CD4-positive, alpha-beta memory T cell (primary cell): ENCODE data around the gene GPR108. TPM values are rescaled to one million over a fixed set of nuclear protein-coding genes. Genes with fewer than 3 reads are reported as not detected.
"Not testable (repeated sequence)": the region's sequence is repeated elsewhere in the genome, so short reads cannot be mapped to it uniquely, and the experiment has no call there.

Experiments
- CTCF ChIA-PET: fragments of 350-600 bp; sonication (Branson Sonifier 250); formaldehyde crosslinking; loops from one replicate; lab custom pipeline; 2021; ENCODE audit warnings: inconsistent platforms; ENCODE audit not compliant: partially characterized antibody; lab: Charles Lee
- POLR2A ChIA-PET: fragments of 350-600 bp; sonication (Branson Sonifier 250); formaldehyde crosslinking; loops from one replicate; lab custom pipeline; 2021; ENCODE audit not compliant: partially characterized antibody; lab: Charles Lee
- DNase-seq, 5 donors: peaks; one replicate each; pipeline versions ENCODE4 v3.0.0 to v3.0.0-alpha.2; 2020 to 2022; ENCODE audit warnings: mixed read lengths in 1 of 5
- H3K27ac ChIP-seq: one replicate; pipeline ENCODE4 v1.7.0; 2013; ENCODE audit warnings: low read depth, low read length
- H3K27me3 ChIP-seq: 2 replicates; pipeline ENCODE4 v1.7.0; 2013; ENCODE audit warnings: mild to moderate bottlenecking, low read length, moderate library complexity; ENCODE audit not compliant: insufficient read depth
- H3K36me3 ChIP-seq: 2 replicates; pipeline ENCODE4 v1.7.0; 2013; ENCODE audit warnings: mild to moderate bottlenecking, low read length, moderate library complexity; ENCODE audit not compliant: insufficient read depth
- H3K4me1 ChIP-seq: 2 replicates; pipeline ENCODE4 v1.7.0; 2013; ENCODE audit warnings: mild to moderate bottlenecking, low read length, moderate library complexity; ENCODE audit not compliant: insufficient read depth
- H3K4me3 ChIP-seq, 2 donors: one replicate each; pipeline ENCODE4 v1.7.0; 2013; ENCODE audit warnings: low read length in 2 of 2, mild to moderate bottlenecking in 1 of 2
- H3K9me3 ChIP-seq, 2 donors: one replicate each; pipeline ENCODE4 v1.7.0; 2013; ENCODE audit warnings: low read length in 2 of 2, control low read depth in 1 of 2; ENCODE audit not compliant: control insufficient read depth in 1 of 2
- H3K27ac Mint-ChIP-seq, 7 donors: one replicate each; pipeline ENCODE4 v1.8.0; 2020 to 2021; ENCODE audit warnings: mixed read lengths in 7 of 7, mild to moderate bottlenecking in 6 of 7, inconsistent platforms in 3 of 7, moderate library complexity in 3 of 7
- H3K27me3 Mint-ChIP-seq, 2 donors: one replicate each; pipeline ENCODE4 v1.8.0; 2020 to 2021; ENCODE audit warnings: mixed read lengths in 2 of 2
- H3K36me3 Mint-ChIP-seq, 2 donors: one replicate each; pipeline ENCODE4 v1.8.0; 2020 to 2021; ENCODE audit warnings: mixed read lengths in 2 of 2, inconsistent platforms in 1 of 2, mild to moderate bottlenecking in 1 of 2
- H3K4me1 Mint-ChIP-seq, 4 donors: one replicate each; pipeline ENCODE4 v1.8.0; 2020 to 2021; ENCODE audit warnings: mixed read lengths in 4 of 4, mild to moderate bottlenecking in 1 of 4
- H3K4me3 Mint-ChIP-seq, 8 donors: one replicate each; pipeline ENCODE4 v1.8.0; 2020 to 2021; ENCODE audit warnings: mixed read lengths in 8 of 8, mild to moderate bottlenecking in 7 of 8, moderate library complexity in 6 of 8, inconsistent platforms in 3 of 8
- H3K9me3 Mint-ChIP-seq, 8 donors: one replicate each; pipeline ENCODE4 v1.8.0; 2020 to 2021; ENCODE audit warnings: mixed read lengths in 8 of 8, mild to moderate bottlenecking in 5 of 8, inconsistent platforms in 3 of 8, moderate library complexity in 1 of 8
- intact Hi-C: fragments of 100-400 bp; cut with micrococcal nuclease; formaldehyde crosslinking; loops from one replicate; pipeline ENCODE4 v1.15.1; 2023
- polyA plus RNA-seq, 2 donors: library from polyadenylated mRNA; unstranded; fragments of 300-500 nt; fragmentation: Illumina TruSeq; gene quantifications; one replicate each; pipeline ENCODE4 v1.2.3, GENCODE V29; 2021
- total RNA-seq, 2 experiments: library from RNA; stranded (reverse); gene quantifications; one replicate each; pipeline ENCODE4 v1.2.3, GENCODE V29; 2021

GPR108 gene
- total RNA-seq (10 to 100 TPM; 75.6 to 85.3 TPM), polyA plus RNA-seq (100 to 1,000 TPM in 1 of 2 donors, 10 to 100 TPM in 1; 99.2 to 183 TPM)

- H3K36me3 ChIP-seq: peaks cover 10% of the 10 kb centered on the region
- Mint-ChIP-seq H3K4me1 (peaks cover 17 to 52% (median 35%) of the 10 kb centered on the region in 4 donors), H3K36me3 (peaks cover 14 to 28% of the 10 kb centered on the region in 2 donors), H3K4me3 (peak within 1 kb of the TSS; percentile 95 to 99 (median 97)), H3K27me3 (no peaks in the 10 kb centered on the region), H3K9me3 (no peaks in the 10 kb centered on the region), H3K27ac (peak within 1 kb of the TSS; percentile 93 to 99 (median 98))
- peak within 1 kb of the TSS; percentile 58 to 80 for H3K4me3 ChIP-seq
- intact Hi-C loops: loop anchor here (1.0 to 5.0 kb wide), 4 partner anchors 16 to 205 kb away; partner anchors contain the start of genes TNFSF9 and VAV1
- peaks cover 50% of the 10 kb centered on the region for H3K4me1 ChIP-seq
- no peaks in the 10 kb centered on the region for H3K9me3 ChIP-seq
- H3K27ac ChIP-seq: peak within 1 kb of the TSS; percentile 94
- ChIA-PET CTCF (interaction anchor here (0.6 to 6.8 kb wide), 21 partner anchors 26 to 519 kb away, joined by 3 to 184 read pairs (median 4); partner anchors contain the start of genes SH2D3A and VAV1), POLR2A (interaction anchor here (0.6 to 6.4 kb wide), 22 partner anchors 11 to 365 kb away, joined by 3 to 130 read pairs (median 6); partner anchors contain the start of genes ALKBH7, DENND1C, KHSRP and SH2D3A)
- DNase-seq: peak; percentile 98 to 100 (median 99)
- H3K27me3 ChIP-seq: no peaks in the 10 kb centered on the region
Measured at GRCh38 chr19:6737284-6737872, at the start of gene GPR108. Gene GPR108 (minus strand): TSS chr19:6737580. CDS start chr19:6737576, 4 bp downstream.

DNA sequence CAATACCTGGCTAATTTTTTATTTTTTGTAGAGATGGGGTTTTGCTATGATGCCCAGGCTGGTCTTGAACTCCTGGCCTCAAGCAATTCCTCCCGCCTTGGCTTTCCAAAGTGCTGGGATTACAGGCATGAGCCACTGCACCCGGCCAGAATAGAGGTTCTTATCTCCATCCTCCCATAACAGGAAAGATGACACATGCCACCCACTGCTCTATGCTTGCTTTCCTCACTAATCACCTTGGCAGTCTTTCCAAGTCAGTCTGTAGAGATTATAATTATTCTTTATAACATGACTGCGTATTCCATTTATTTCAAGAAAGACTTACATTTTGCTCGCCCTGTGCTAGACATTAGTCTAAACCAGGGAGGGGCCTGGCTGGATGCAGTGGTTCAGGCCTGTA is 41.8 kb upstream of the GPR108 start:
- Histone ChIP-seq H3K36me3 (peaks cover 7% of the 10 kb centered on the region), H3K4me3 (no peak overlapping the region), H3K9me3 (no peaks in the 10 kb centered on the region), H3K27me3 (no peaks in the 10 kb centered on the region), H3K4me1 (peaks cover 67% of the 10 kb centered on the region), H3K27ac (no peak overlapping the region)
- Mint-ChIP-seq H3K27me3 (no peaks in the 10 kb centered on the region), H3K4me3 (no peak overlapping the region), H3K4me1 (peaks cover 40 to 69% (median 53%) of the 10 kb centered on the region in 4 donors), H3K36me3 (peaks cover 35 to 47% of the 10 kb centered on the region in 2 donors), H3K9me3 (no peaks in the 10 kb centered on the region), H3K27ac (peak overlapping the region in 3 of 7 donors; percentile 17 to 95 (median 31))
- DNase-seq: no peak
- ChIA-PET POLR2A (interaction anchor here (2.1 to 2.4 kb wide), 2 partner anchors 12 to 22 kb away, joined by 6 to 16 read pairs; partner anchors contain the start of gene SH2D3A), CTCF (interaction anchor here (3.7 kb wide), 1 partner anchor 10 kb away, joined by 14 read pairs; no protein-coding TSS in a partner anchor)
- intact Hi-C loops: no loop called here

DNA sequence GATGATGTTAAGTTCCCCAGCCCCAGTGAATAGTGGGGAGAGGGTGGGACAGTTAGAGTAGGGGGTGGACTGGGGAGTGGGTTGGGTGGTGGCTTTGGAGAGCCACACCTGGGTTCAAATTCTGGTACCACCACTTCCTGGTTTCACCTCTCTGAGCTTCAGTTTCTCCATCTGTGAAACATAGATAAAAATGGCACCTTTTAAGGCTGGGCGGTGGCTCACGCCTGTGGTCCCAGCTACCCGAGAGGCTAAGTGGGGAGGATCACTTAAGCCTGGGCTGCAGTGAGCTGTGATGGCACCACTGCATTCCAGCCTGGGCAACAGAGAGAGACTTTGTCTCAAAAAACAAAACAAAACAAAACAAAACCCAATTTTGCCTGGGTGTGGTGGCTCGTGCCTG is 41.0 kb upstream of the GPR108 start:
- intact Hi-C loops: no loop called here
- no peaks in the 10 kb centered on the region for H3K27me3 ChIP-seq
- H3K4me3 ChIP-seq: no peak overlapping the region
- CTCF ChIA-PET: interaction anchor here (0.9 to 3.7 kb wide), 3 partner anchors 9 to 85 kb away, joined by 3 to 14 read pairs (median 3); no protein-coding TSS in a partner anchor
- DNase-seq: no peak
- no peaks in the 10 kb centered on the region for H3K27me3 Mint-ChIP-seq
- POLR2A ChIA-PET: interaction anchor here (0.6 to 2.4 kb wide), 5 partner anchors 11 to 37 kb away, joined by 3 to 16 read pairs (median 3); partner anchors contain the start of gene SH2D3A
- peak overlapping the region; percentile 19 to 95 (median 77) for H3K27ac Mint-ChIP-seq
- peak overlapping the region in 5 of 8 donors; percentile 13 to 62 (median 36) for H3K4me3 Mint-ChIP-seq
- H3K27ac ChIP-seq: no peak overlapping the region
- H3K4me1 Mint-ChIP-seq: peaks cover 39 to 66% (median 54%) of the 10 kb centered on the region in 4 donors
- peaks cover 7% of the 10 kb centered on the region for H3K36me3 ChIP-seq
- H3K9me3 ChIP-seq: no peaks in the 10 kb centered on the region
- peaks cover 65% of the 10 kb centered on the region for H3K4me1 ChIP-seq
- H3K36me3 Mint-ChIP-seq: peaks cover 32 to 49% of the 10 kb centered on the region in 2 donors
- no peaks in the 10 kb centered on the region for H3K9me3 Mint-ChIP-seq

- Mint-ChIP-seq H3K4me3 (peak overlapping the region in 6 of 8 donors; percentile 11 to 62 (median 19)), H3K4me1 (peaks cover 39 to 67% (median 52%) of the 10 kb centered on the region in 4 donors), H3K36me3 (peaks cover 32 to 51% of the 10 kb centered on the region in 2 donors), H3K9me3 (no peaks in the 10 kb centered on the region), H3K27ac (peak overlapping the region; percentile 50 to 95 (median 79)), H3K27me3 (no peaks in the 10 kb centered on the region)
- intact Hi-C loops: no loop called here
- peaks cover 7% of the 10 kb centered on the region for H3K36me3 ChIP-seq
- ChIA-PET CTCF (interaction anchor here (1.1 kb wide), 1 partner anchor 86 kb away, joined by 3 read pairs; no protein-coding TSS in a partner anchor), POLR2A (interaction anchor here (1.3 kb wide), 1 partner anchor 31 kb away, joined by 3 read pairs; no protein-coding TSS in a partner anchor)
- no peaks in the 10 kb centered on the region for H3K27me3 ChIP-seq
- peaks cover 60% of the 10 kb centered on the region for H3K4me1 ChIP-seq
- no peak for DNase-seq
- H3K4me3 ChIP-seq: no peak overlapping the region
- no peaks in the 10 kb centered on the region for H3K9me3 ChIP-seq
- no peak overlapping the region for H3K27ac ChIP-seq
Measured at GRCh38 chr19:6777434-6777833, 40.1 kb upstream of the GPR108 start.

DNA sequence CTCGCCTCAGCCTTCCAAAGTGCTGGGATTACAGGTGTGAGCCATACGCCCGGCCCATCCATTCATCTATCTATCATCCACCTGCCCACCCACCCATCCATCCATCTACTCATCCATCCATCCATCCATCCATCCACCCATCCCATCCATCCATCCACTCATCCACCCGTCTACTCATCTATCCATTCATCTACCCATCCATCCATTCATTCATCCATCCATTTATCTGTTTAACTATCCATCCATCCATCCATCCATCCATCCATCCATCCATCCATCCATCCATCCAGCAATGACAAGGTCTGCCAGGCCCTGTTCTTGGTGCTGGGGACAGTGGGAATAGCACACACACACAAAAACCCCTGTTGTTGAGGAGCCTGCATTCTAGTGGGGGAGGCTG is 39.6 kb upstream of the GPR108 start:
- CTCF ChIA-PET: no interaction called here
- Mint-ChIP-seq H3K4me3 (peak overlapping the region in 5 of 8 donors; percentile 17 to 75 (median 62)), H3K4me1 (peaks cover 43 to 71% (median 56%) of the 10 kb centered on the region in 4 donors), H3K27ac (peak overlapping the region; percentile 44 to 95 (median 79)), H3K27me3 (no peaks in the 10 kb centered on the region), H3K36me3 (peaks cover 32 to 52% of the 10 kb centered on the region in 2 donors), H3K9me3 (no peaks in the 10 kb centered on the region)
- H3K4me3 ChIP-seq: no peak overlapping the region
- H3K27ac ChIP-seq: no peak overlapping the region
- DNase-seq: no peak
- H3K9me3 ChIP-seq: no peaks in the 10 kb centered on the region
- H3K4me1 ChIP-seq: peaks cover 64% of the 10 kb centered on the region
- peaks cover 7% of the 10 kb centered on the region for H3K36me3 ChIP-seq
- intact Hi-C loops: no loop called here
- POLR2A ChIA-PET: no interaction called here
- no peaks in the 10 kb centered on the region for H3K27me3 ChIP-seq

DNA sequence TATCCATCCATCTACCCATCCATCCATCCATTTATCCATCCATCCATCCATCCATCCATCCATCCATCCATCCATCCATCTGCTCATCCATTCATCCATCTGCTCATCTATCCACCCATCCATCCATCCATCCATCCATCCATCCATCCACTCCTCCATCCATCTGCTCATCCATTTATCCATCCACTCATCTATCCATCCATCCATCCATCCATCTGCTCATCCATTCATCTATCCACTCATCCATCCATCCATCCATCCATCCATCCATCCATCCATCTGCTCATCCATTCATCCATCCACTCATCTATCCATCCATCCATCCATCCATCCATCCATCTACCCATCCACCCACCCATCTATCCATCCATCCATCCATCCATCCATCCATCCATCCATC is 38.7 kb upstream of the GPR108 start:
- peaks cover 59% of the 10 kb centered on the region for H3K4me1 ChIP-seq
- Mint-ChIP-seq H3K4me3 (peak overlapping the region in 5 of 8 donors; percentile 48 to 83 (median 63)), H3K27ac (peak overlapping the region in 6 of 7 donors; percentile 15 to 95 (median 81)), H3K4me1 (peaks cover 43 to 64% (median 53%) of the 10 kb centered on the region in 4 donors), H3K36me3 (peaks cover 29 to 45% of the 10 kb centered on the region in 2 donors)
- POLR2A ChIA-PET: interaction anchor here (10.7 kb wide), 1 partner anchor 25 kb away, joined by 227 read pairs; no protein-coding TSS in a partner anchor
- H3K27me3 ChIP-seq, H3K27me3 Mint-ChIP-seq, H3K9me3 Mint-ChIP-seq, H3K36me3 ChIP-seq, intact Hi-C loops, H3K9me3 ChIP-seq, DNase-seq, H3K27ac ChIP-seq, H3K4me3 ChIP-seq: not testable (repeated sequence)
- CTCF ChIA-PET: interaction anchor here (1.4 kb wide), 1 partner anchor 87 kb away, joined by 3 read pairs; no protein-coding TSS in a partner anchor
